ENCODE measurements around the gene DNAAF9.

GRCh38 chr20:3452690-3453089, 45.2 kb upstream of the DNAAF9 start:
- TF ChIP-seq ZC3H10 (CRISPR knock-in tag; IDR thresholded peaks at IDR 0.05) (no peak), ARNTL (CRISPR knock-in tag; IDR thresholded peaks at IDR 0.05; ENCODE audit: borderline replicate concordance, low read depth) (no peak), SNAI2 (CRISPR knock-in tag; IDR thresholded peaks at IDR 0.05) (no peak), CREB5 (CRISPR knock-in tag; IDR thresholded peaks at IDR 0.05; ENCODE audit: low read depth) (no peak), ESRRG (CRISPR knock-in tag; IDR thresholded peaks at IDR 0.05) (no peak), ZNF8 (CRISPR knock-in tag; IDR thresholded peaks at IDR 0.05) (no peak), TOX (CRISPR knock-in tag; IDR thresholded peaks at IDR 0.05; ENCODE audit: borderline replicate concordance) (no peak), OSR1 (CRISPR knock-in tag; IDR thresholded peaks at IDR 0.05) (no peak)
